Vagina (tissue), 2 donors: ENCODE data around the gene STX10. TPM values are rescaled to one million over a fixed set of nuclear protein-coding genes. Genes with fewer than 3 reads are reported as not detected.

Experiments used
- DNase-seq, 2 donors: peaks; one replicate each; pipeline ENCODE4 v3.0.0-alpha.2; 2017; ENCODE audit errors: extremely low spot score in 2 of 2
- H3K27ac ChIP-seq: fragments of 200-600 bp; sonication (generic); one replicate; pipeline ENCODE4 v1.5.1; 2019
- H3K27me3 ChIP-seq: fragments of 200-600 bp; sonication (generic); one replicate; pipeline ENCODE4 v1.5.1; 2019
- H3K36me3 ChIP-seq, 2 donors: fragments of 200-600 bp; sonication (generic); one replicate each; pipeline ENCODE4 v1.5.1; 2017 to 2019
- H3K4me1 ChIP-seq: fragments of 200-600 bp; sonication (generic); one replicate; pipeline ENCODE4 v1.5.1; 2019
- H3K4me3 ChIP-seq, 2 donors: fragments of 200-600 bp; sonication (generic); 1 replicate in 1 of 2; 2 replicates in 1 of 2; pipeline ENCODE4 v1.5.1; 2016 to 2019
- H3K9me3 ChIP-seq: fragments of 200-600 bp; sonication (generic); one replicate; pipeline ENCODE4 v1.5.1; 2019
- POLR2A ChIP-seq, 2 donors: fragments of 450-650 bp; IDR thresholded peaks; one replicate each; pipeline ENCODE4 v1.6.1; 2017; ENCODE audit warnings: antibody characterized with exemption in 2 of 2, mild to moderate bottlenecking in 2 of 2, moderate library complexity in 2 of 2
- POLR2AphosphoS5 ChIP-seq, 2 donors: sonication (generic); formaldehyde crosslinking; IDR thresholded peaks; one replicate each; pipeline ENCODE4 v1.9.0; 2017; ENCODE audit warnings: antibody characterized with exemption in 2 of 2, mild to moderate bottlenecking in 2 of 2, low read depth in 1 of 2; ENCODE audit not compliant: insufficient read depth in 1 of 2
- intact Hi-C: fragments of 100-400 bp; cut with DNase I; formaldehyde crosslinking; loops from one replicate; pipeline ENCODE4 v1.15.1; 2023
- total RNA-seq: library from RNA; depleted of rRNA; stranded (reverse); fragments of >200 nt; gene quantifications from one replicate; pipeline ENCODE4 v1.2.3, GENCODE V29; 2016
- TF ChIP-seq, protein P1 (sequence below), 3 experiments: fragments of 450-650 bp in 2 of 3; fragments of 200-600 bp in 1 of 3; sonication (generic) in 1 of 3; IDR thresholded peaks; one replicate each; pipeline ENCODE4 v1.5.1; 2017 to 2019; ENCODE audit warnings: antibody characterized with exemption in 3 of 3, mild to moderate bottlenecking in 2 of 3, moderate library complexity in 2 of 3

Gene STX10
- total RNA-seq, 1 donor from 2014 or later, result 71.5 TPM

DNA sequence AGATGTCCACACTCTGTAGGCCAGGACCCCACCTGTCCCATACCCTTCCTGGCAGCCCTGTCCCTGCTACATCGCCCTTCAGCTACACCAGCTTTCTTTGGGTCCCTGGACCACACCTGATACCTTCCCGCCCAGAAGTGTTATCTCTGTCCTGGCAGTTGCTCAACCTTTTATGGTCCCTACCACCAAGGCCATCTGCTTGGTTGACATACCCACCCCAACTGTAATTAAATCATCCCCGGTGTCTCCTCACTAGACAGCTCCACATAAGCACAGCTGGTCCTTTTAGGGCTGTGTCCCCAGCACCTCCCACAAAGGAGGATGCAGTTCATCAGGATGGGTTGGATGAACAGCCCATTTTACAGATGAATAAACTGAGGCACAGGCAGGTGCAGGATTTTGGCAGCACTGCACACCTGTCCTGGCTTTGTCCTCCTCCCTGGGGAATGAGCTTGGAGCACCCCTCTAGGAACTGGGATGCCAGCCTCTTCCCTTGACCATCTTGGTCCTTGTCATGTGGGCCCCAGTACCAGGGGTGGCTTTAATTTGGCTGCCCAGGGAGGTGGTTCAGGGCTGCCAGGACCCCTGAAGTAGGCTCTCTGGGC lies 19.2 kb downstream of the STX10 start:
- Histone ChIP-seq H3K9me3 (no peaks in the 10 kb centered on the region), H3K4me1 (no peaks in the 10 kb centered on the region), H3K27ac (no peak overlapping the region), H3K4me3 (no peak overlapping the region), H3K36me3 (peaks cover 0 to 9% of the 10 kb centered on the region in 2 donors), H3K27me3 (no peaks in the 10 kb centered on the region)
- no peak for DNase-seq
- TF ChIP-seq POLR2AphosphoS5 (IDR thresholded peaks at IDR 0.05; ENCODE audit: insufficient read depth in 1 of 2, low read depth in 1 of 2) (no peak), POLR2A (IDR thresholded peaks at IDR 0.05) (no peak)
- TF ChIP-seq, protein P1, sequence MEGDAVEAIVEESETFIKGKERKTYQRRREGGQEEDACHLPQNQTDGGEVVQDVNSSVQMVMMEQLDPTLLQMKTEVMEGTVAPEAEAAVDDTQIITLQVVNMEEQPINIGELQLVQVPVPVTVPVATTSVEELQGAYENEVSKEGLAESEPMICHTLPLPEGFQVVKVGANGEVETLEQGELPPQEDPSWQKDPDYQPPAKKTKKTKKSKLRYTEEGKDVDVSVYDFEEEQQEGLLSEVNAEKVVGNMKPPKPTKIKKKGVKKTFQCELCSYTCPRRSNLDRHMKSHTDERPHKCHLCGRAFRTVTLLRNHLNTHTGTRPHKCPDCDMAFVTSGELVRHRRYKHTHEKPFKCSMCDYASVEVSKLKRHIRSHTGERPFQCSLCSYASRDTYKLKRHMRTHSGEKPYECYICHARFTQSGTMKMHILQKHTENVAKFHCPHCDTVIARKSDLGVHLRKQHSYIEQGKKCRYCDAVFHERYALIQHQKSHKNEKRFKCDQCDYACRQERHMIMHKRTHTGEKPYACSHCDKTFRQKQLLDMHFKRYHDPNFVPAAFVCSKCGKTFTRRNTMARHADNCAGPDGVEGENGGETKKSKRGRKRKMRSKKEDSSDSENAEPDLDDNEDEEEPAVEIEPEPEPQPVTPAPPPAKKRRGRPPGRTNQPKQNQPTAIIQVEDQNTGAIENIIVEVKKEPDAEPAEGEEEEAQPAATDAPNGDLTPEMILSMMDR (IDR thresholded peaks at IDR 0.05), result no peak
- intact Hi-C loops, result no loop called here

DNA sequence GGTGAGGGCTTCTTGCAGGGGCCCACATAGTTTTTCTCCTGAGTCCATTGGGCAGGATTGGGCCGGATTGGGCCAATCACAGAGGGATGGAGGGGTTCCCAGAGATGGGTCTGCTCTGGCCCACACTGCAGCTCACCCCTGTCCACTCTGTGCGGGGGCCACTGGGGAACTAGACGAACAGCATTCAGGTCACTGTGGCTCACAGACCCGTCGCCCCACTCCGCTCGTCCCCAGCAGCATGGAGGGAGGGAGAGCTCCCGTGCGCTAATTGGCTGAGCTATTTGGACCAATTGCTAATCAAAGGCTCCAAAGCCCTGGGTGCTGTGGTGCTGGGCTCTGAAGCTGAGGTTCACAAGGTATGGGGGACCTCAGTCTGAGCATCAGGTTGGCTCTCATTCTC lies 20.8 kb downstream of the STX10 start:
- no peaks in the 10 kb centered on the region for H3K36me3 ChIP-seq
- TF ChIP-seq, protein P1 (IDR thresholded peaks at IDR 0.05), result no peak
- TF ChIP-seq POLR2AphosphoS5 (IDR thresholded peaks at IDR 0.05; ENCODE audit: insufficient read depth in 1 of 2, low read depth in 1 of 2) (no peak), POLR2A (IDR thresholded peaks at IDR 0.05) (no peak)
- no peaks in the 10 kb centered on the region for H3K4me1 ChIP-seq
- intact Hi-C loops, result no loop called here
- H3K27me3 ChIP-seq, result no peaks in the 10 kb centered on the region
- no peaks in the 10 kb centered on the region for H3K9me3 ChIP-seq
- H3K27ac ChIP-seq, result no peak overlapping the region
- DNase-seq, result no peak
- no peak overlapping the region for H3K4me3 ChIP-seq

DNA sequence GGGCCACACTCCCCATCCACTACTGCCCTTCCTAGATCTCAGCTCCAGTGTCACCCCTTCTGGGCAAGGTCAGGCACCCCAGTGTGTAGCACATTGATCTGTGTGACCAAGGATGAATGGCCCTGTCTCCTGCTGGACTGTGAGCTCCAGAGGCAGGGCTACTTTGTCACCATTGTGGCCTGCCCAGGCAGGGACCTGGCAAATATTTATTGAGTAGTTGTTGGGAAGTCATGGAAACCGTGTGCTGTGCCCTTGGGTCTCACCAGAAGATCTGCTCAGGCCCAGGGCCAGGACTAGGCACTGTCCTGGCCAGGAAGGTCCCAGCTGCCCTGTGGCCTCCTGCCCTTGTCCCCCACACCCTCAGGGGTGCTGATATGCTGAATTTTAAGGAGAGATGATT lies 21.6 kb downstream of the STX10 start:
- H3K27me3 ChIP-seq, result no peaks in the 10 kb centered on the region
- TF ChIP-seq POLR2AphosphoS5 (IDR thresholded peaks at IDR 0.05; ENCODE audit: insufficient read depth in 1 of 2, low read depth in 1 of 2) (no peak), POLR2A (IDR thresholded peaks at IDR 0.05) (no peak)
- TF ChIP-seq, protein P1 (IDR thresholded peaks at IDR 0.05), result no peak
- DNase-seq, result no peak
- no peaks in the 10 kb centered on the region for H3K36me3 ChIP-seq
- no peak overlapping the region for H3K27ac ChIP-seq
- H3K4me3 ChIP-seq, result no peak overlapping the region
- H3K4me1 ChIP-seq, result no peaks in the 10 kb centered on the region
- H3K9me3 ChIP-seq, result no peaks in the 10 kb centered on the region
- intact Hi-C loops, result no loop called here

DNA sequence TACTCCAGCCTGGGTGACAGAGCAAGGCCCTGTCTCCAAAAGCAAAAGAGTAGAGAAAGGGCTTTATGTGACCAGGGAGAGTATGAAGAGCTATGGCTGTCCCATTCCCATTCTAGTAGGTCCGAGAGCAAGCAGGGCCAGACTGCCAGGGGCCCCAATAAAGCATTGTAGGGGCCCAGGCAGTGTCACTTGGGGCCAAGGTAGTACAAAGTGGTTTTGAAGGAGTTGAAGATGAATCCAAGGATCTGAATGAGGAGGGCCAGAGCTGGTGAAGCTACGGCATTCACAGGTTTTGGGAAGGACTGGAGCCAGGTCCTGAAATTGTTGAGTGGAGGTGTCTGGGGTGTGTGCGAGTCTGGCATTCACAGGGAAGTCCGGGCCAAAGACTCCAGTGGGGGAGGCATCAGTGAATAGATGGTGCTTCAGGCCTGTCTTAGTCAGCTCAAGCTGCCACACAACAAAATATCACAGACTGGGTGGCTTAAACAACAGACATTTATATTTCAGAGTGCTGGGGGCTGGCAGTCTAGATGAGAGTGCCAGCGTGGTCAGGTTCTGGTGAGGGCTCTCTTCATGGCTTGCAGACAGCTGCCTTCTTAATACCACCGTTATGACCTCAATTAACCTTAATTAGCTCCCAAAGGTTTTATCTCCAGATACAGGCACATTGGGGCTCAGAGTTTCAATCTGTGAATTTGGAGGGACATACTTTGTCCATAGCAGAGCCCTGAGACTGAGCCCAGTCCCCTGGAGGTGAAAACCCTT lies 22.2 kb downstream of the STX10 start:
- TF ChIP-seq POLR2A (IDR thresholded peaks at IDR 0.05), result no peak
- TF ChIP-seq, protein P1 (IDR thresholded peaks at IDR 0.05), result no peak
- TF ChIP-seq POLR2AphosphoS5 (IDR thresholded peaks at IDR 0.05; ENCODE audit: insufficient read depth in 1 of 2, low read depth in 1 of 2), result no peak
- no peaks in the 10 kb centered on the region for H3K4me1 ChIP-seq
- H3K4me3 ChIP-seq, result no peak overlapping the region
- H3K36me3 ChIP-seq, result no peaks in the 10 kb centered on the region
- H3K27me3 ChIP-seq, result no peaks in the 10 kb centered on the region
- H3K9me3 ChIP-seq, result no peaks in the 10 kb centered on the region
- intact Hi-C loops, result no loop called here
- DNase-seq, result no peak
- H3K27ac ChIP-seq, result no peak overlapping the region

DNA sequence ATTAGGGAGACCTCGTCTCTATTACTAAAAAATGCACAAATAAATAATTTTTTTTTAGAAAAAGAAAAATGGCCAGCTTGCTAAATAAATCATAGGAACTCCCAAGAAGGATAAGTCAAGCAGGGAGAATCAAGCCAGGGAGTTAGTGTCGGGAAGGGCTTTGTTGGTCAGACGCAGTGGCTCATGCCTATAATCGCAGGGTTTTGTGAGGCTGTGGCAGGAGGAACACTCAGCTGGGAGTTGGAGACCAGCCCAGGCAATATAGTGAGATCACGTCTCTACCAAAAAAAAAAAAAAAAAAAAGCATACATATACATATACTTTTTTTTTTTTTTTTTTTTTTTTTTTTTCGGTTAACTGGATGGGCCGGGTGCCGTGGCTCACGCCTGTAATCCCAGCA lies 23.1 kb downstream of the STX10 start:
- Histone ChIP-seq H3K4me3 (no peak overlapping the region), H3K36me3 (no peaks in the 10 kb centered on the region), H3K4me1 (peaks cover 1% of the 10 kb centered on the region), H3K9me3 (no peaks in the 10 kb centered on the region), H3K27me3 (no peaks in the 10 kb centered on the region), H3K27ac (no peak overlapping the region)
- intact Hi-C loops, result no loop called here
- TF ChIP-seq, protein P1 (IDR thresholded peaks at IDR 0.05), result no peak
- TF ChIP-seq POLR2AphosphoS5 (IDR thresholded peaks at IDR 0.05; ENCODE audit: insufficient read depth in 1 of 2, low read depth in 1 of 2) (no peak), POLR2A (IDR thresholded peaks at IDR 0.05) (no peak)
- no peak for DNase-seq
